Coronary artery (tissue), 2 donors: Measurements from ENCODE around the gene RAET1G.

Experiments used
- DNase-seq: peaks from one replicate; pipeline ENCODE4 v3.0.0-alpha.2; 2017; ENCODE audit warnings: low spot score
- H3K27ac ChIP-seq, 2 donors: fragments of 200-600 bp; sonication (generic); one replicate each; pipeline ENCODE4 v1.5.1; 2016 to 2019
- H3K4me3 ChIP-seq: fragments of 200-600 bp; sonication (generic); 2 replicates; pipeline ENCODE4 v1.5.1; 2016; ENCODE audit warnings: mild to moderate bottlenecking, moderate library complexity
- CTCF ChIP-seq: fragments of 200-600 bp; sonication (generic); IDR thresholded peaks from one replicate; pipeline ENCODE4 v1.5.1; 2019; ENCODE audit warnings: antibody characterized with exemption

The RAET1G gene

GRCh38 chr6:149905371-149905910 is 17.5 kb downstream of the RAET1G start:
- DNase-seq = peak; percentile 54
- TF ChIP-seq CTCF = no peak
- Histone ChIP-seq H3K27ac (no peak overlapping the region), H3K4me3 (no peak overlapping the region)

- no peak overlapping the region for H3K27ac ChIP-seq
- peak; percentile 52 for DNase-seq
- H3K4me3 ChIP-seq = no peak overlapping the region
- no peak for TF ChIP-seq CTCF
Observed at GRCh38 chr6:149904661-149905370, 18.1 kb downstream of the RAET1G start.

- DNase-seq = peak; percentile 28
- no peak for TF ChIP-seq CTCF
- H3K4me3 ChIP-seq = no peak overlapping the region
- H3K27ac ChIP-seq = no peak overlapping the region
Observed at GRCh38 chr6:149903938-149904611, 18.8 kb downstream of the RAET1G start.

GRCh38 chr6:149901444-149902140 is 21.3 kb downstream of the RAET1G start:
- TF ChIP-seq CTCF = no peak
- no peak for DNase-seq
- no peak overlapping the region for H3K4me3 ChIP-seq
- H3K27ac ChIP-seq = no peak overlapping the region

- H3K4me3 ChIP-seq = no peak overlapping the region
- TF ChIP-seq CTCF = no peak
- DNase-seq = no peak
- H3K27ac ChIP-seq = no peak overlapping the region
Observed at GRCh38 chr6:149900620-149901443, 22.1 kb downstream of the RAET1G start.

GRCh38 chr6:149899926-149900619 is 22.8 kb downstream of the RAET1G start:
- Histone ChIP-seq H3K27ac (no peak overlapping the region), H3K4me3 (no peak overlapping the region)
- TF ChIP-seq CTCF = no peak
- no peak for DNase-seq
